Spinal cord (tissue), 10 donors: Measurements from ENCODE around the gene SLMAP. TPM values are rescaled to one million over a fixed set of nuclear protein-coding genes. Genes with fewer than 3 reads are reported as not detected.

Experiments used
- DNase-seq, 6 donors: peaks; one replicate each; pipeline versions ENCODE4 v3.0.0 to v3.0.0-alpha.2; 2013 to 2015; ENCODE audit warnings: low spot score in 6 of 6, low read depth in 4 of 6
- H3K27ac ChIP-seq: one replicate; pipeline ENCODE4 v1.5.1; 2013; ENCODE audit warnings: low read depth, low read length, control low read depth
- H3K27me3 ChIP-seq: one replicate; pipeline ENCODE4 v1.6.1; 2013; ENCODE audit warnings: low read length; ENCODE audit not compliant: control insufficient read depth, insufficient read depth
- H3K36me3 ChIP-seq: one replicate; pipeline ENCODE4 v1.6.1; 2013; ENCODE audit warnings: low read length; ENCODE audit not compliant: control insufficient read depth, insufficient read depth
- H3K4me1 ChIP-seq: one replicate; pipeline ENCODE4 v1.6.1; 2013; ENCODE audit warnings: low read length; ENCODE audit not compliant: control insufficient read depth, insufficient read depth
- H3K4me3 ChIP-seq: one replicate; pipeline ENCODE4 v1.5.1; 2013; ENCODE audit warnings: low read depth, low read length, control low read depth
- H3K9me3 ChIP-seq: one replicate; pipeline ENCODE4 v1.6.1; 2013; ENCODE audit warnings: low read length; ENCODE audit not compliant: control insufficient read depth, insufficient read depth
- whole genome bisulfite sequencing: methylation state at CpG from one replicate; pipeline ENCODE4 v1.1.5; 2013; ENCODE audit warnings: missing lambda C conversion rate; ENCODE audit not compliant: insufficient coverage; 5-methylcytosine and 5-hydroxymethylcytosine counted together
- polyA plus RNA-seq, 2 donors: library from polyadenylated mRNA; unstranded; fragments of 120-200 nt; gene quantifications; one replicate each; pipeline ENCODE4 v1.2.1, GENCODE V29; 2013; ENCODE audit not compliant: insufficient read length in 2 of 2
- total RNA-seq, 2 donors: library from RNA; depleted of rRNA in 1 of 2; stranded (reverse); fragments of 120-200 nt in 1 of 2; fragments of >200 nt in 1 of 2; gene quantifications; one replicate each; pipeline versions ENCODE4 v1.2.3 to v1.2.4, GENCODE V29; 2013 to 2014
- donor health status: healthy.

SLMAP gene
- total and polyA plus RNA-seq, 4 donors = 36.3 to 80.9 (median 40.6) TPM

DNA sequence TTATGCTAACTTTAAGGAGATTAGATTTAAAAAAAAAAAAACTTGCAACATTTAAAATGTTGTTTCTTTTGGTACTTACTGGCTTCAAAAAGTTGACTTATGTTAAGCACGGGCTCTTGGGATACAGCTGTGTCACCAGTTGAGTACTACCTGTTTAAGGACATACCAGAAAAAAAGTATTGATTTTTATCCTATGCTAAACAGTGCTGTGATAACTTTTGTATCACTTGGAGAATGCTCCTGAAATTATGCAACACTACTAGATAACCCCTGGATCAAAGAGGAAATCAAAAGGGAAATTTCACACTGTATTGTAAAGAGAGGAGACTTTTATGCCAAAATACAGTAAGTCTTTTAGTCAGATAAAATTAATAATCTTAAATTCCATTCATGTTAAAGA is 77.7 kb downstream of the SLMAP start:
- no peak overlapping the region for H3K4me3 ChIP-seq
- H3K27me3 ChIP-seq = no peaks in the 10 kb centered on the region
- no peaks in the 10 kb centered on the region for H3K4me1 ChIP-seq
- no peaks in the 10 kb centered on the region for H3K9me3 ChIP-seq
- H3K36me3 ChIP-seq = no peaks in the 10 kb centered on the region
- no peak overlapping the region for H3K27ac ChIP-seq
- no CpG with 5 or more reads among the region's 1 CpG for WGBS
- DNase-seq = no peak

DNA sequence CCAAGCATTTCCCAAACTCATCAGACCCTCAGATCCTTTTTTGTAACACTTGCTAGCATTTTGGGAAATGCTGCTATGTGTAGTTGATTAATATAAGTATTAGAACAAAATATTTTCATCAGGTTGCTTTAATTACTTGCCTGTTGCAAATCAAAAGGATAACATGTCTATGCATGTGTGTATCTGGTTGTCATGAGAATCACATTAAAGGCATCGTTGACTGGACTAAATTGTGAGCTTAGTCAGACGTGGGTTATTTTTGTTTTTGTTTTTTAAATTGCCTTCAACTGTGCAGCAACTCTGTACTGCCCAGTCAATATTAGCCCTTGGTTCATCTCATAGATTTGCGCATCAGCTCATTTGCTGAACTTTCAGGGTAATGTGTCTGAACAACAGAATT is 81.6 kb downstream of the SLMAP start:
- Histone ChIP-seq H3K27ac (no peak overlapping the region), H3K36me3 (no peaks in the 10 kb centered on the region), H3K27me3 (no peaks in the 10 kb centered on the region), H3K9me3 (no peaks in the 10 kb centered on the region), H3K4me3 (no peak overlapping the region), H3K4me1 (no peaks in the 10 kb centered on the region)
- DNase-seq = no peak
- 100% methylated on average over 2 of the region's 3 CpGs for WGBS

DNA sequence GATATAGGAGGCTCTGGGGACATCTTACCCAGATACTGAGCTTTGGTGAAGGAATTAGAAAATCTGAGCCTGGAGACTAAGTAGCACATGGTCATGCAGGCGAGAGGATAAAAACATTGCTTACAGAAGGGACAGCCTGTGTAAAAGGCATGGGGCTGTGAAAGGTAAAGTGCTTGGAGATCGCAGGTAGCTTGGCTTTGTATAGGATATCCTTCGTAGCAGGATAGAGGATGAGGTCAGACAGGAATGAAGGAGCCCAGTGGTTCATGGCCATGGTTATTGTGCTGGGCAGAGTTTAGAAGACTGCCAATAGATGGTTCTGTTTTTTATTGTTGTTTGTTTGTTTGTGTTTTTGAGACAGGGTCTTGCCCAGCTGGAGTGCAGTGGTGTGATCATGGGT is 82.5 kb downstream of the SLMAP start:
- H3K36me3 ChIP-seq = no peaks in the 10 kb centered on the region
- H3K27me3 ChIP-seq = no peaks in the 10 kb centered on the region
- H3K4me3 ChIP-seq = no peak overlapping the region
- no peaks in the 10 kb centered on the region for H3K4me1 ChIP-seq
- DNase-seq = no peak
- H3K9me3 ChIP-seq = no peaks in the 10 kb centered on the region
- no peak overlapping the region for H3K27ac ChIP-seq
- WGBS = 89% methylated on average over 3 of the region's 3 CpGs

DNA sequence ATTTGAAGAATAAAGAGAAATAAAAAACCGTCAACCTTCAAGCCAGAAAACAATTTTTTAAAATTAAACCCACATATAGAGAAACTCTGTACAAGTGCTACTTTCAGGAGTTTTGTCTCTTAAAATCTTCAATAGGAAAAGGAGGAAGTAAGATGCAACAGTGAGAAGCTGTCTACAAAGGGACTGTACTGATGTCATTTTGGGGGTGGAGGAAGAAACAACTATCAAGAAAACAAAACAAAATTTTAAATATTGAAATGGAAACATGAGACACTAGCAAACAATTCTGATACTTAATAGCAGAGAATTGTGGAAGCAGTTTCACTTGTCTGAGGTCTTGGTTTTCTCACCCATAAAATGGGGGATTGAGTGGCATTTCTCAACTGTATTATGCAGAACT is 84.4 kb downstream of the SLMAP start:
- H3K27ac ChIP-seq = no peak overlapping the region
- WGBS = no CpG with 5 or more reads among the region's 1 CpG

DNA sequence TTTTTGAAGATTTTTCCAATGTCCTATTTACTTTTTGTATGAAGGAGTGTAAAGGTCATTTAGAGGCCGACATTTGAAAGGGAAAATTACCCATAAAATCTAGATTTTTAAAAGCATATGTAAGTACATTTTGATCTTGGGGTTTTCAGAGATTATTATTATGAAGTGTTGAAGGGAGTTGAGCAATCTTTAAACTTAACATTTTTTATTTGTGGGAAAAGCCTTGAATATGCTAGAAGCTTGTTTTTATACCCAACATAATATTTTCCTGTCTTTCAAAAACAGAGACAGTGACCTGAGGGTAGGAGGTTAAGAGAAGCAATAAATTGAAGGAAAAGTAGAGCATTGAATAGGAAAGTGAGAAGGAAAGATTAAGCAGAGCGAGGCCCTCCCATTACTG is 85.7 kb downstream of the SLMAP start:
- Histone ChIP-seq H3K27ac (no peak overlapping the region), H3K36me3 (no peaks in the 10 kb centered on the region), H3K4me3 (no peak overlapping the region), H3K9me3 (no peaks in the 10 kb centered on the region), H3K4me1 (no peaks in the 10 kb centered on the region), H3K27me3 (no peaks in the 10 kb centered on the region)
- no peak for DNase-seq
- no CpG with 5 or more reads among the region's 2 CpGs for WGBS

More for the DNA sequence above, 84.4 kb downstream of the SLMAP start:
- H3K36me3 ChIP-seq = no peaks in the 10 kb centered on the region
- DNase-seq = no peak
- no peaks in the 10 kb centered on the region for H3K9me3 ChIP-seq
- no peaks in the 10 kb centered on the region for H3K4me1 ChIP-seq
- H3K27me3 ChIP-seq = no peaks in the 10 kb centered on the region
- H3K4me3 ChIP-seq = no peak overlapping the region

DNA sequence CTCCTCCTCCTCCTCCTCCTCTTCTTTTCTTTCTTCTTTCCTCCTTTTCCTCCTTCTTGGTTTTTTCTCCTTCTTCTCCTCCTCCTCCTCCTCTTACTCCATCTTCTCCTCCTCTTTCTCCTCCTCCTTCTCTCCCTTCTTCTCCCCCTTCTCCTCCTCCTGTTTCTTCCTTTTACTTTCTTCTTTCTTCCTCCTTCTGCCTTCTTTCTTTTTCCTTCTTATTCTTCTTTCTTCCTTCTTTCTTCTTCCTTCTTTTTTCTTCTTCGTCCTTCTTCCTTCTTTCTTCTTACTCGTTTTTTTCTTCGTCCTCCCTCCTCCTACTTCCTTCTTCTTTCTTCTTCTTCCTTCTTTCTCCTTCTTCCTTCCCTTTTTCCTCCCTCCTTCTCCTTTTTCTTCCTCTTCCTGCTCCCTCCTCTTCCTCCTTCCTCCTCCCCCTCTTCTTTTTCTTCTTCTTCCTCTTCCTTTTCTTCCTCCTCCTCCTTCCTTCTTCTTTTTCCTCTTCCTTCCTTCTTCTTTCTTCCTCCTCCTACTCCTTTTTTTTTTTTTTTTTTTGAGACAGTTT is 92.1 kb downstream of the SLMAP start:
- H3K27ac ChIP-seq = no peak overlapping the region
- H3K9me3 ChIP-seq = no peaks in the 10 kb centered on the region
- H3K36me3 ChIP-seq = no peaks in the 10 kb centered on the region
- no peak overlapping the region for H3K4me3 ChIP-seq
- 85% methylated on average over 3 of the region's 3 CpGs for WGBS
- no peak for DNase-seq
- no peaks in the 10 kb centered on the region for H3K4me1 ChIP-seq
- no peaks in the 10 kb centered on the region for H3K27me3 ChIP-seq

DNA sequence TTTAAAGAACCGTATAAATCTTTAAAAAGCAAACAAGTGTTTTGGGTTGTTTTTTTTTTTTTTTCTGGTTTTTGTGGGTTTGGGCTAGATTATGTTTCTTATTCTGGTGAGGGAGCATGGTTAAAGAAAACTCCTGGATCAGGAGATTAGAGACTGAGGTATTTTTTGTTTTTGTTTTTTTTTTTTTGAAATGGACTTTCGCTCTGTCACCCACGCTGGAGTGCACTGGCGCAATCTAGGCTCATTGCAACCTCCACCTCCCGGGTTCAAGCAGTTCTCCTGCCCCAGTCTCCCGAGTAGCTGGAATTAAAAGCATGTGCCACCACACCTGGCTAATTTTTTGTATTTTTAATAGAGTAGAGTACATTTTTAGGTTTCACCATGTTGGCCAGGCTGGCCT is 95.2 kb downstream of the SLMAP start:
- Histone ChIP-seq H3K9me3 (no peaks in the 10 kb centered on the region), H3K36me3 (no peaks in the 10 kb centered on the region), H3K4me1 (no peaks in the 10 kb centered on the region), H3K27ac (no peak overlapping the region), H3K27me3 (no peaks in the 10 kb centered on the region), H3K4me3 (no peak overlapping the region)
- no peak for DNase-seq
- 100% methylated on average over 1 of the region's 6 CpGs for WGBS

DNA sequence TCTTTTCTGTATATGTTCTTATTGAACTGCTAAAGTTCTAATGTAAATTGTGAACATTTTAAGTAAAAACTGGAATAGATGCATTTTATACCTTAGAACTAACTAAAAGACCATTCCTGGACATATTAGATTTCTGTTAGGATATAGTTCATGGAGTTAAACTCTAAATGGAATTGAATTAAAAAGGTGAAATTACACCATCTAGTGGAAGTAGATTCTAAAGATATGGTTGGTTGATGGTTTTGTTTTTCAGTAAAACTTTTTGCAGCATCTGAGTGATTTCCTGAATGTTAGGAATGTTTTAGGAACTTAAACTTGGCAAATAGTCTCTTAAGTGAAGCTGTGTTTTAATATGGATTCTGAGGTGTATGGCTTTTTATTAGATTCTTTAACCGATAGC is 96.8 kb downstream of the SLMAP start:
- no CpG with 5 or more reads among the region's 1 CpG for WGBS
- H3K36me3 ChIP-seq = no peaks in the 10 kb centered on the region
- H3K27me3 ChIP-seq = no peaks in the 10 kb centered on the region
- no peak overlapping the region for H3K4me3 ChIP-seq
- peak in 4 of 6 donors; percentile 1 to 62 (median 24) for DNase-seq
- no peak overlapping the region for H3K27ac ChIP-seq
- no peaks in the 10 kb centered on the region for H3K9me3 ChIP-seq
- H3K4me1 ChIP-seq = no peaks in the 10 kb centered on the region

DNA sequence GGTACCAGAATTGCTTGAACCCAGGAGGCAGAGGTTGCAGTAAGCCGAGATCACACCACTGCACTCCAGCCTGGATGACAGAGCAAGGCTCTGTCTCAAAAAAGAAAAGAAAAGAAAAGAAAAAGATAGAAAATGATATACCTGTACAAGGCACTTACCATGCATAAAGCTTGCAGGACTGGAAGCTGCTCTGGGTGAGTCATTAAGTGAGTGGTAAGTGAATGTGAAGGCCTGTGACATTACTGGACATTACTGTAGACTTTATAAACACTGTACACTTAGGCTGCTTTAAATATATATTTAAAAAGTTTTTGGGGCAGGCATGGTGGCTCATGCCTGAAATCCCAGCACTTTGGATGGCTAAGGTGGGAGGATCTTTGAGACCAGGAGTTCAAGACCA is 99.2 kb downstream of the SLMAP start:
- no peak for DNase-seq
- Histone ChIP-seq H3K36me3 (peaks cover 6% of the 10 kb centered on the region), H3K27ac (no peak overlapping the region), H3K27me3 (no peaks in the 10 kb centered on the region), H3K4me3 (no peak overlapping the region), H3K9me3 (no peaks in the 10 kb centered on the region), H3K4me1 (no peaks in the 10 kb centered on the region)
- WGBS = no CpG with 5 or more reads among the region's 1 CpG

DNA sequence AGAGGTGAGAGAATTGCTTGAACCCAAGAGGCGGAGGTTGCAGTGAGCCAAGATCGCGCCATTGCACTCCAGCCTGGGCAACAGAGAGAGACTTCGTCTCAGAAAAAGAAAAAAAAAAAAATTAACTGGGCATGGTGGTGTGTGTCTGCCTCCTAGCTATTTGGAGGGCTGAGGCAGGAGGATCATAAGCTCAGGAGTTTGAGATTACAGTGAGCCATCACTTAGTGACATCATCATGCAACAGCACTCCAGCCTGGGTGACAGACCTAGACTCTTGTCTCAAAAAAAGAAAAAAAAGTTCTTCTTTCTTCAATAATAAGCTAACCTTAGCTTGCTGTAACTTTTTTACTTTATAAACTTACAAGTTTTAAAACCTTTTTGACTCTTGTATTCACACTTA is 99.8 kb downstream of the SLMAP start:
- Histone ChIP-seq H3K4me3 (no peak overlapping the region), H3K36me3 (peaks cover 6% of the 10 kb centered on the region), H3K9me3 (no peaks in the 10 kb centered on the region), H3K27me3 (no peaks in the 10 kb centered on the region), H3K27ac (no peak overlapping the region), H3K4me1 (no peaks in the 10 kb centered on the region)
- DNase-seq = no peak
- 100% methylated on average over 2 of the region's 4 CpGs for WGBS
